Suprapubic skin (tissue), 4 donors: ENCODE measurements around the gene SCAF8.

Source experiments
- CTCF ChIP-seq, 2 donors: fragments of 200-600 bp in 1 of 2; fragments of 450-650 bp in 1 of 2; sonication (generic) in 1 of 2; IDR thresholded peaks; one replicate each; pipeline ENCODE4 v1.5.1; 2016 to 2019; ENCODE audit warnings: antibody characterized with exemption in 2 of 2, mild to moderate bottlenecking in 1 of 2, moderate library complexity in 1 of 2
- EP300 ChIP-seq: sonication (generic); formaldehyde crosslinking; IDR thresholded peaks from one replicate; pipeline ENCODE4 v1.6.1; 2017; ENCODE audit warnings: antibody characterized with exemption
- POLR2A ChIP-seq, 2 donors: fragments of 450-650 bp; IDR thresholded peaks; one replicate each; pipeline ENCODE4 v1.6.1; 2017; ENCODE audit warnings: antibody characterized with exemption in 2 of 2, mild to moderate bottlenecking in 2 of 2, moderate library complexity in 2 of 2
- POLR2AphosphoS5 ChIP-seq, 3 donors: sonication (generic); formaldehyde crosslinking; IDR thresholded peaks; one replicate each; pipeline ENCODE4 v1.6.1; 2017; ENCODE audit warnings: antibody characterized with exemption in 3 of 3

GRCh38 chr6:154757352-154758050 lies 24.3 kb downstream of the SCAF8 start:
- TF ChIP-seq CTCF (IDR thresholded peaks at IDR 0.05) (no peak), POLR2AphosphoS5 (IDR thresholded peaks at IDR 0.05) (no peak), EP300 (no peak), POLR2A (IDR thresholded peaks at IDR 0.05) (no peak)
